H1 (cell line): ENCODE data around the gene S1PR2. TPM values are rescaled to one million over a fixed set of nuclear protein-coding genes. Genes with fewer than 3 reads are reported as not detected.
A peak's percentile ranks its signal among the peaks of the same experiment; 100 is the strongest.

Experiments used
- CTCF ChIA-PET: fragments of 300-600 bp; sonication (Branson Sonifier 250); formaldehyde crosslinking; loops from one replicate; lab custom pipeline; 2021; ENCODE audit not compliant: partially characterized antibody; lab: Charles Lee
- POLR2A ChIA-PET: fragments of 300-600 bp; sonication (Branson Sonifier 250); formaldehyde crosslinking; loops from one replicate; lab custom pipeline; 2021; ENCODE audit warnings: inconsistent platforms; ENCODE audit not compliant: partially characterized antibody; lab: Charles Lee
- DNase-seq, 2 experiments: peaks; one replicate each; pipeline versions ENCODE4 v3.0.0 to v3.0.0-alpha.2; 2010 to 2022; ENCODE audit warnings: low spot score in 2 of 2, low read depth in 1 of 2, mixed read lengths in 1 of 2
- FAIRE-seq: peaks from 2 replicates; lab custom pipeline; 2011; peaks lifted over from hg19 to GRCh38; lab: Jason Lieb, UNC
- H2AFZ ChIP-seq: 2 replicates; pipeline ENCODE4 v1.8.1; 2012; ENCODE audit warnings: low read length, inconsistent platforms
- H2AK5ac ChIP-seq: 2 replicates; pipeline ENCODE4 v1.6.1; 2013; ENCODE audit warnings: low read depth, low read length
- H2BK120ac ChIP-seq: replicated peaks from 2 replicates; pipeline ENCODE3; 2013; ENCODE audit warnings: low read depth, low read length, inconsistent platforms
- H2BK12ac ChIP-seq: 2 replicates; pipeline ENCODE4 v1.6.1; 2013; ENCODE audit warnings: low read depth, low read length
- H2BK15ac ChIP-seq: 2 replicates; pipeline ENCODE4 v1.6.1; 2013; ENCODE audit warnings: low read length
- H2BK20ac ChIP-seq: 2 replicates; pipeline ENCODE4 v1.6.1; 2013; ENCODE audit warnings: low read length
- H2BK5ac ChIP-seq: 2 replicates; pipeline ENCODE4 v1.6.1; 2013; ENCODE audit warnings: low read depth, low read length
- H3K14ac ChIP-seq: 2 replicates; pipeline ENCODE4 v1.6.1; 2013; ENCODE audit warnings: inconsistent platforms; ENCODE audit not compliant: insufficient read length
- H3K18ac ChIP-seq: 2 replicates; pipeline ENCODE4 v1.6.1; 2013; ENCODE audit warnings: low read length; ENCODE audit errors: extremely low read depth
- H3K23ac ChIP-seq: 2 replicates; pipeline ENCODE4 v1.6.1; 2013; ENCODE audit warnings: inconsistent platforms; ENCODE audit not compliant: insufficient read length
- H3K23me2 ChIP-seq: 2 replicates; pipeline ENCODE4 v1.6.1; 2013; ENCODE audit warnings: low read depth, low read length
- H3K27ac ChIP-seq: 2 replicates; pipeline ENCODE4 v1.6.1; 2011; ENCODE audit warnings: low read depth, low read length, inconsistent platforms
- H3K27me3 ChIP-seq, 4 experiments: replicated peaks in 1 of 4; 1 replicate in 1 of 4; 2 replicates in 3 of 4; pipeline versions ENCODE4 v1.6.1 to v1.8.1; 2011 to 2013; ENCODE audit warnings: low read length in 3 of 4, mild to moderate bottlenecking in 3 of 4, inconsistent platforms in 2 of 4, mixed read lengths in 2 of 4, moderate library complexity in 1 of 4; ENCODE audit not compliant: control insufficient read depth in 3 of 4, insufficient read depth in 3 of 4; ENCODE audit errors: extremely low read depth in 1 of 4
- H3K36me3 ChIP-seq, 4 experiments: 2 replicates each; pipeline versions ENCODE4 v1.6.1 to v1.8.1; 2011 to 2013; ENCODE audit warnings: mild to moderate bottlenecking in 4 of 4, low read length in 3 of 4, moderate library complexity in 2 of 4, control low read depth in 1 of 4, inconsistent platforms in 1 of 4; ENCODE audit not compliant: insufficient read depth in 4 of 4, control insufficient read depth in 2 of 4
- H3K4ac ChIP-seq: replicated peaks from 2 replicates; pipeline ENCODE3; 2013; ENCODE audit warnings: low read length, low read depth, mixed read lengths, inconsistent platforms; ENCODE audit not compliant: insufficient read length
- H3K4me1 ChIP-seq, 4 experiments: replicated peaks in 1 of 4; 1 replicate in 1 of 4; 2 replicates in 3 of 4; pipeline versions ENCODE4 v1.6.1 to v1.8.1; 2011 to 2013; ENCODE audit warnings: low read length in 3 of 4, inconsistent platforms in 2 of 4, mixed read lengths in 1 of 4; ENCODE audit not compliant: insufficient read depth in 4 of 4, control insufficient read depth in 3 of 4
- H3K4me2 ChIP-seq, 2 experiments: 2 replicates each; pipeline versions ENCODE4 v1.6.1 to v1.8.1; 2011 to 2013; ENCODE audit warnings: low read depth in 2 of 2, low read length in 2 of 2, control low read depth in 1 of 2, inconsistent platforms in 1 of 2, mild to moderate bottlenecking in 1 of 2; ENCODE audit not compliant: insufficient read depth in 1 of 2
- H3K4me3 ChIP-seq, 4 experiments: fragments of 200-600, 300-600 bp in 1 of 4; sonication (generic), shearing (Covaris generic), sonication (Bioruptor Twin) in 1 of 4; 2 replicates each; pipeline versions ENCODE4 v1.5.1 to v1.8.1; 2011 to 2016; ENCODE audit warnings: low read length in 4 of 4, low read depth in 3 of 4, control low read depth in 2 of 4, inconsistent platforms in 2 of 4, mild to moderate bottlenecking in 2 of 4, mixed read lengths in 1 of 4, moderate library complexity in 1 of 4; ENCODE audit not compliant: insufficient read depth in 2 of 4; ENCODE audit errors: extremely low read depth in 1 of 4
- H3K56ac ChIP-seq: replicated peaks from 2 replicates; pipeline ENCODE3; 2013; ENCODE audit warnings: low read depth, mild to moderate bottlenecking, mixed read lengths, low read length, inconsistent platforms; ENCODE audit not compliant: insufficient read length
- H3K79me1 ChIP-seq: 2 replicates; pipeline ENCODE4 v1.6.1; 2013; ENCODE audit warnings: low read depth, low read length, control low read depth
- H3K79me2 ChIP-seq, 2 experiments: 2 replicates each; pipeline versions ENCODE4 v1.6.1 to v1.8.1; 2012 to 2013; ENCODE audit warnings: low read length in 2 of 2, mild to moderate bottlenecking in 2 of 2, inconsistent platforms in 1 of 2; ENCODE audit not compliant: insufficient read depth in 2 of 2, control insufficient read depth in 1 of 2
- H3K9ac ChIP-seq, 4 experiments: replicated peaks in 1 of 4; 1 replicate in 1 of 4; 2 replicates in 3 of 4; pipeline versions ENCODE4 v1.6.1 to v1.8.1; 2011 to 2013; ENCODE audit warnings: low read depth in 3 of 4, low read length in 3 of 4, control low read depth in 2 of 4, mild to moderate bottlenecking in 2 of 4, moderate library complexity in 2 of 4, inconsistent platforms in 1 of 4; ENCODE audit errors: extremely low read depth in 1 of 4
- H3K9me3 ChIP-seq, 2 experiments: 2 replicates each; pipeline versions ENCODE4 v1.6.1 to v1.8.1; 2012 to 2013; ENCODE audit warnings: mild to moderate bottlenecking in 2 of 2, moderate library complexity in 2 of 2, control low read depth in 1 of 2, inconsistent platforms in 1 of 2, low read depth in 1 of 2, low read length in 1 of 2, mixed read lengths in 1 of 2; ENCODE audit not compliant: insufficient read depth in 2 of 2
- H4K20me1 ChIP-seq, 2 experiments: replicated peaks in 1 of 2; 2 replicates each; pipeline versions ENCODE3 to v1.8.1; 2011 to 2013; ENCODE audit warnings: inconsistent platforms in 2 of 2, low read length in 2 of 2, mild to moderate bottlenecking in 1 of 2; ENCODE audit not compliant: insufficient read depth in 2 of 2, control insufficient read depth in 1 of 2
- H4K5ac ChIP-seq: 2 replicates; pipeline ENCODE4 v1.6.1; 2013; ENCODE audit warnings: low read length, low read depth, mixed read lengths, inconsistent platforms; ENCODE audit not compliant: insufficient read length
- H4K8ac ChIP-seq: 2 replicates; pipeline ENCODE4 v1.8.0; 2013; ENCODE audit warnings: mild to moderate bottlenecking, moderate library complexity, low read length, inconsistent platforms; ENCODE audit not compliant: insufficient read depth; ENCODE audit errors: extremely low read depth
- H4K91ac ChIP-seq: replicated peaks from 2 replicates; pipeline ENCODE3; 2013; ENCODE audit warnings: low read length, mixed read lengths, inconsistent platforms; ENCODE audit not compliant: insufficient read length
- ASH2L ChIP-seq: fragments of 200-600, 300-600 bp; sonication (generic); IDR thresholded peaks from one replicate; pipeline ENCODE4 v1.7.1; 2017; ENCODE audit warnings: low read length
- CHD1 ChIP-seq: IDR thresholded peaks from 2 replicates; pipeline ENCODE4 v1.6.1; 2012; ENCODE audit warnings: low read depth, low read length, improper control_type of control experiment
- GABPA ChIP-seq: IDR thresholded peaks from 2 replicates; pipeline ENCODE4 v1.6.1; 2011; ENCODE audit warnings: mild to moderate bottlenecking, low read length, moderate library complexity, borderline replicate concordance; ENCODE audit not compliant: insufficient read depth
- JUN ChIP-seq: IDR thresholded peaks from 2 replicates; pipeline ENCODE4 v1.6.1; 2011; ENCODE audit warnings: low read depth, mild to moderate bottlenecking, improper control_type of control experiment, low read length
- KDM5A ChIP-seq: fragments of 200-600 bp; IDR thresholded peaks from 2 replicates; pipeline ENCODE4 v1.7.1; 2012; ENCODE audit warnings: mild to moderate bottlenecking, low read length, inconsistent platforms, mixed read lengths
- NANOG ChIP-seq: IDR thresholded peaks from 2 replicates; pipeline ENCODE4 v1.6.1; 2011; ENCODE audit warnings: low read length, low read depth, mild to moderate bottlenecking, inconsistent platforms; ENCODE audit not compliant: insufficient read depth, poor library complexity, severe bottlenecking
- SIN3A ChIP-seq, 2 experiments: IDR thresholded peaks in 1 of 2; conservative IDR thresholded peaks in 1 of 2; 2 replicates each; pipeline ENCODE4 v1.6.1; 2011 to 2012; ENCODE audit warnings: low read length in 2 of 2, improper control_type of control experiment in 1 of 2, low read depth in 1 of 2, mild to moderate bottlenecking in 1 of 2
- SUZ12 ChIP-seq: fragments of 200-600 bp; sonication (generic); IDR thresholded peaks from 2 replicates; pipeline ENCODE4 v1.6.1; 2012; ENCODE audit warnings: mild to moderate bottlenecking, inconsistent platforms, low read length, moderate library complexity, mixed read lengths
- YY1 ChIP-seq: IDR thresholded peaks from 2 replicates; pipeline ENCODE4 v1.6.1; 2011; ENCODE audit warnings: low read depth, mild to moderate bottlenecking, low read length
- ZNF274 ChIP-seq: IDR thresholded peaks from 2 replicates; pipeline ENCODE4 v1.7.0; 2012; ENCODE audit warnings: low read length, borderline replicate concordance; ENCODE audit errors: extremely low read depth
- WGBS, 2 experiments: shearing (Covaris generic) in 1 of 2; methylation state at CpG; one replicate each; pipeline versions ENCODE4 v1.1.6 to v1.1.7; 2013 to 2015; ENCODE audit warnings: low lambda C conversion rate in 2 of 2, mixed read lengths in 2 of 2, inconsistent platforms in 1 of 2, low coverage in 1 of 2, missing lambda C conversion rate in 1 of 2; ENCODE audit not compliant: insufficient replicate concordance in 2 of 2, insufficient coverage in 1 of 2, insufficient read length in 1 of 2; ENCODE audit errors: extremely low coverage in 1 of 2, missing lambda C conversion rate in 1 of 2; 5-methylcytosine and 5-hydroxymethylcytosine counted together
- polyA plus RNA-seq, 7 experiments: library from polyadenylated mRNA; depleted of rRNA in 3 of 7; stranded (reverse) in 5 of 7; unstranded in 2 of 7; fragments of >200 nt in 5 of 7; fragments of 200-250 nt in 2 of 7; gene quantifications; 1 replicate in 5 of 7; 2 replicates in 1 of 7; 4 replicates in 1 of 7; pipeline versions ENCODE4 v1.2.1 to v1.2.3, GENCODE V29; 2011 to 2013; ENCODE audit warnings: missing spikeins in 2 of 7, mixed read lengths in 2 of 7
- total RNA-seq: library from RNA; stranded (reverse); fragmentation: NEBNext Ultra II Directional; extraction: Animal tissue kit (Norgen Biotek cat#: 25700); gene quantifications from 2 replicates; pipeline ENCODE4 v1.2.1, GENCODE V29; 2021

Gene S1PR2
- total and polyA plus RNA-seq, 2 of the 8 experiments (the other 6 are each of a cell fraction or from before 2014, with no cell fraction given), result 17.5 to 19.4 TPM

- ChIA-PET POLR2A (interaction anchor here (0.8 to 3.3 kb wide), 11 partner anchors 10 to 152 kb away, joined by 3 to 28 read pairs (median 12); partner anchors contain the start of genes ICAM4, ICAM5 and RAVER1), CTCF (interaction anchor here (0.6 to 9.4 kb wide), 24 partner anchors 9 to 146 kb away, joined by 3 to 122 read pairs (median 4); partner anchors contain the start of genes ICAM4 and ICAM5)
- no peak overlapping the region for H3K27ac ChIP-seq
- H2BK20ac ChIP-seq, result no peak overlapping the region
- no peaks in the 10 kb centered on the region for H3K79me1 ChIP-seq
- H3K56ac ChIP-seq, result no peak overlapping the region
- H3K23ac ChIP-seq, result no peak overlapping the region
- no peak overlapping the region for H2AFZ ChIP-seq
- peaks cover 9 to 25% (median 23%) of the 10 kb centered on the region in 4 experiments for H3K27me3 ChIP-seq
- peak overlapping the region; percentile 32; the same call in 1 of the 2 replicates for H3K18ac ChIP-seq
- H3K14ac ChIP-seq, result no peak overlapping the region
- 12% methylated on average over 57 of the region's 59 CpGs; no CpG with 5 or more reads in 1 of the 2 experiments for WGBS, 2 experiments
- peaks cover 11% of the 10 kb centered on the region; the same call in 1 of the 2 replicates for H3K23me2 ChIP-seq
- peaks cover 0 to 8% (median 5%) of the 10 kb centered on the region in 4 experiments; a peak in 5 of 7 replicates for H3K4me1 ChIP-seq
- H3K36me3 ChIP-seq, result no peaks in the 10 kb centered on the region
- H3K4ac ChIP-seq, result peak overlapping the region; percentile 33
- no peak overlapping the region for H4K5ac ChIP-seq
- H2BK5ac ChIP-seq, result no peak overlapping the region
- no peak overlapping the region for H2BK120ac ChIP-seq
- no peak overlapping the region; a peak in 1 of 7 replicates for H3K9ac ChIP-seq
- FAIRE-seq (no peak), DNase-seq (peak in 1 of 2 experiments; percentile 99)
- H2BK12ac ChIP-seq, result peak overlapping the region; percentile 43; the same call in 1 of the 2 replicates
- H4K8ac ChIP-seq, result peak overlapping the region; percentile 80; the same call in 1 of the 2 replicates
- peak overlapping the region; percentile 42 for H4K91ac ChIP-seq
- 0 out of 2 replicates have a peak overlapping the region, but pooled peaks have one; percentile 8 for H2BK15ac ChIP-seq
- H3K4me3 ChIP-seq, result peak overlapping the region; percentile 30 to 59 (median 38); a peak in 5 of 8 replicates
- no peak overlapping the region for H2AK5ac ChIP-seq
- no peaks in the 10 kb centered on the region for H3K9me3 ChIP-seq
- peak overlapping the region; percentile 70 to 75 for H3K4me2 ChIP-seq
- no peaks in the 10 kb centered on the region for H3K79me2 ChIP-seq
- H4K20me1 ChIP-seq, result no peaks in the 10 kb centered on the region
- TF ChIP-seq NANOG (peak; percentile 30), SIN3A (conservative IDR thresholded peaks at IDR 0.05 in 1 of 2, IDR thresholded peaks at IDR 0.05 in 1 of 2; ENCODE audit: low read depth in 1 of 2, low read length in 2 of 2) (peak in 1 of 2 experiments; percentile 48; a peak in 1 of 4 replicates), JUN (no peak), YY1 (peak; percentile 68; the same call in 1 of the 2 replicates), ASH2L (no peak), GABPA (0 out of 2 replicates have a peak, but pooled peaks have one; percentile 16), CHD1 (no peak), ZNF274 (no peak), SUZ12 (peak; percentile 46; the same call in 1 of the 2 replicates), KDM5A (no peak)
These were observed 38.4 kb upstream of the S1PR2 start for GRCh38 chr19:10269333-10270179.
